Measurements from ENCODE around the gene HMGXB4.

The HMGXB4 gene

GRCh38 chr22:35215993-35216392 lies 41.3 kb upstream of the HMGXB4 start:
- no peak overlapping the region for H3K4me3 ChIP-seq (ENCODE audit: low read depth, low read length)
- no peak for DNase-seq (ENCODE audit: low read depth)
- TF ChIP-seq MYC (IDR thresholded peaks at IDR 0.05; ENCODE audit: low read depth, low read length) (no peak), MAX (IDR thresholded peaks at IDR 0.05; ENCODE audit: low read depth, low read length) (no peak), POLR2A (IDR thresholded peaks at IDR 0.05; ENCODE audit: extremely low read depth, insufficient read length) (no peak), CTCF (IDR thresholded peaks at IDR 0.05; ENCODE audit: low read depth, low read length) (no peak)

GRCh38 chr22:35217527-35217926 lies 39.8 kb upstream of the HMGXB4 start:
- no peak for DNase-seq (ENCODE audit: low read depth)
- TF ChIP-seq MAX (IDR thresholded peaks at IDR 0.05; ENCODE audit: low read depth, low read length) (no peak), CTCF (IDR thresholded peaks at IDR 0.05; ENCODE audit: low read depth, low read length) (no peak), POLR2A (IDR thresholded peaks at IDR 0.05; ENCODE audit: extremely low read depth, insufficient read length) (no peak), MYC (IDR thresholded peaks at IDR 0.05; ENCODE audit: low read depth, low read length) (no peak)
- no peak overlapping the region for H3K4me3 ChIP-seq (ENCODE audit: low read depth, low read length)

GRCh38 chr22:35218079-35218478 lies 39.2 kb upstream of the HMGXB4 start:
- no peak for DNase-seq (ENCODE audit: low read depth)
- H3K4me3 ChIP-seq (ENCODE audit: low read depth, low read length), result no peak overlapping the region
- TF ChIP-seq CTCF (IDR thresholded peaks at IDR 0.05; ENCODE audit: low read depth, low read length), result no peak
- no peak for TF ChIP-seq MYC (IDR thresholded peaks at IDR 0.05; ENCODE audit: low read depth, low read length)
- no peak for TF ChIP-seq MAX (IDR thresholded peaks at IDR 0.05; ENCODE audit: low read depth, low read length)
- TF ChIP-seq POLR2A (IDR thresholded peaks at IDR 0.05; ENCODE audit: extremely low read depth, insufficient read length), result no peak

- DNase-seq (ENCODE audit: low read depth), result no peak
- TF ChIP-seq POLR2A (IDR thresholded peaks at IDR 0.05; ENCODE audit: extremely low read depth, insufficient read length), result no peak
- TF ChIP-seq MAX (IDR thresholded peaks at IDR 0.05; ENCODE audit: low read depth, low read length), result no peak
- no peak for TF ChIP-seq MYC (IDR thresholded peaks at IDR 0.05; ENCODE audit: low read depth, low read length)
- no peak for TF ChIP-seq CTCF (IDR thresholded peaks at IDR 0.05; ENCODE audit: low read depth, low read length)
Observed at GRCh38 chr22:35219012-35219411, 38.3 kb upstream of the HMGXB4 start.

GRCh38 chr22:35220221-35220620 lies 37.1 kb upstream of the HMGXB4 start:
- no peak for TF ChIP-seq POLR2A (IDR thresholded peaks at IDR 0.05; ENCODE audit: extremely low read depth, insufficient read length)
- no peak for TF ChIP-seq CTCF (IDR thresholded peaks at IDR 0.05; ENCODE audit: low read depth, low read length)
- no peak for TF ChIP-seq MYC (IDR thresholded peaks at IDR 0.05; ENCODE audit: low read depth, low read length)
- no peak for TF ChIP-seq MAX (IDR thresholded peaks at IDR 0.05; ENCODE audit: low read depth, low read length)
- no peak for DNase-seq (ENCODE audit: low read depth)
- no peak overlapping the region for H3K4me3 ChIP-seq (ENCODE audit: low read depth, low read length)

More at GRCh38 chr22:35219012-35219411, 38.3 kb upstream of the HMGXB4 start:
- no peak overlapping the region for H3K4me3 ChIP-seq (ENCODE audit: low read depth, low read length)

- DNase-seq (ENCODE audit: low read depth), result no peak
- TF ChIP-seq POLR2A (IDR thresholded peaks at IDR 0.05; ENCODE audit: extremely low read depth, insufficient read length) (no peak), CTCF (IDR thresholded peaks at IDR 0.05; ENCODE audit: low read depth, low read length) (no peak), MYC (IDR thresholded peaks at IDR 0.05; ENCODE audit: low read depth, low read length) (no peak), MAX (IDR thresholded peaks at IDR 0.05; ENCODE audit: low read depth, low read length) (no peak)
- H3K4me3 ChIP-seq (ENCODE audit: low read depth, low read length), result no peak overlapping the region
Observed at GRCh38 chr22:35225010-35225409, 32.3 kb upstream of the HMGXB4 start.

Data from NB4 (cell line).